K562 (cell line): ENCODE data around the gene PFKFB2. TPM values are rescaled to one million over a fixed set of nuclear protein-coding genes. Genes with fewer than 3 reads are reported as not detected.

ENCODE experiments used
- GTF3C2 ChIP-seq: IDR thresholded peaks from 3 replicates; pipeline ENCODE4 v1.6.1; 2011; ENCODE audit warnings: borderline replicate concordance, mild to moderate bottlenecking, moderate library complexity; ENCODE audit not compliant: insufficient read length; ENCODE audit errors: extremely low read depth
- POLR2G ChIP-seq: fragments of 200-400 bp; formaldehyde crosslinking; IDR thresholded peaks from 2 replicates; pipeline ENCODE4 v1.6.1; 2017; ENCODE audit warnings: low read depth, mild to moderate bottlenecking, antibody characterized with exemption, low read length, moderate library complexity
- polyA plus RNA-seq, 8 experiments: library from polyadenylated mRNA; depleted of rRNA in 4 of 8; stranded (reverse) in 5 of 8; unstranded in 3 of 8; fragments of >200 nt; fragmentation: Nextera tagmentation in 2 of 8; fragmentation: Illumina TruSeq in 1 of 8; extraction: Ambion mirVana in 2 of 8; extraction: Trizol in 1 of 8; gene quantifications; 2 replicates each; pipeline versions ENCODE4 v1.2.1 to v1.2.3, GENCODE V29; 2011 to 2014; ENCODE audit warnings: inconsistent platforms in 1 of 8, missing spikeins in 1 of 8
- total RNA-seq, 7 experiments: library from RNA; depleted of rRNA in 6 of 7; stranded (reverse); fragments of >200 nt in 6 of 7; fragmentation: Illumina TruSeq in 2 of 7; extraction: Trizol in 2 of 7; gene quantifications; 2 replicates each; pipeline versions ENCODE4 v1.2.1 to v1.2.3, GENCODE V29; 2011 to 2021; ENCODE audit warnings: low replicate concordance in 1 of 7
- TF ChIP-seq, protein P1 (sequence below): fragments of 250-450 bp; sonication (Bioruptor Pico); IDR thresholded peaks from 2 replicates; pipeline ENCODE4 v1.9.0; 2021; ENCODE audit warnings: mild to moderate bottlenecking, inconsistent platforms

The PFKFB2 gene
- total and polyA plus RNA-seq, 9 of the 15 experiments (the other 6 are each of a cell fraction or from before 2014, with no cell fraction given) = 6.9 to 26.0 (median 16.4) TPM

- TF ChIP-seq, protein P1, sequence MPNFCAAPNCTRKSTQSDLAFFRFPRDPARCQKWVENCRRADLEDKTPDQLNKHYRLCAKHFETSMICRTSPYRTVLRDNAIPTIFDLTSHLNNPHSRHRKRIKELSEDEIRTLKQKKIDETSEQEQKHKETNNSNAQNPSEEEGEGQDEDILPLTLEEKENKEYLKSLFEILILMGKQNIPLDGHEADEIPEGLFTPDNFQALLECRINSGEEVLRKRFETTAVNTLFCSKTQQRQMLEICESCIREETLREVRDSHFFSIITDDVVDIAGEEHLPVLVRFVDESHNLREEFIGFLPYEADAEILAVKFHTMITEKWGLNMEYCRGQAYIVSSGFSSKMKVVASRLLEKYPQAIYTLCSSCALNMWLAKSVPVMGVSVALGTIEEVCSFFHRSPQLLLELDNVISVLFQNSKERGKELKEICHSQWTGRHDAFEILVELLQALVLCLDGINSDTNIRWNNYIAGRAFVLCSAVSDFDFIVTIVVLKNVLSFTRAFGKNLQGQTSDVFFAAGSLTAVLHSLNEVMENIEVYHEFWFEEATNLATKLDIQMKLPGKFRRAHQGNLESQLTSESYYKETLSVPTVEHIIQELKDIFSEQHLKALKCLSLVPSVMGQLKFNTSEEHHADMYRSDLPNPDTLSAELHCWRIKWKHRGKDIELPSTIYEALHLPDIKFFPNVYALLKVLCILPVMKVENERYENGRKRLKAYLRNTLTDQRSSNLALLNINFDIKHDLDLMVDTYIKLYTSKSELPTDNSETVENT (CRISPR knock-in tag) = no peak
- no peak for TF ChIP-seq GTF3C2
- no peak for TF ChIP-seq POLR2G
Measured at GRCh38 chr1:207084232-207084631, 31.2 kb downstream of the PFKFB2 start (continued).
